ENCODE results near the gene FIBCD1. TPM values are rescaled to one million over a fixed set of nuclear protein-coding genes. Genes with fewer than 3 reads are reported as not detected.
A peak's percentile ranks its signal among the peaks of the same experiment; 100 is the strongest.

The FIBCD1 gene
- total RNA-seq, 1 experiment from 2014 or later = 7.1 TPM

- Histone ChIP-seq H2AK5ac (ENCODE audit: insufficient read length, low read length) (no peak overlapping the region), H3K27me3 (ENCODE audit: insufficient read depth, low read length) (peaks cover 13% of the 10 kb centered on the region; the same call in 1 of the 2 replicates), H2BK15ac (ENCODE audit: low read depth, low read length) (no peak overlapping the region), H3K9ac (ENCODE audit: extremely low read depth, insufficient read length, low read length) (no peak overlapping the region), H3K23ac (ENCODE audit: insufficient read length, low read depth, low read length) (no peak overlapping the region), H3K14ac (ENCODE audit: insufficient read depth, low read length) (no peak overlapping the region), H3K79me2 (ENCODE audit: insufficient read depth, low read length) (no peaks in the 10 kb centered on the region), H3T11ph (ENCODE audit: low read length) (no peak overlapping the region), H3K4me2 (ENCODE audit: insufficient read depth, insufficient read length, low read length) (peak overlapping the region; percentile 44), H3K56ac (ENCODE audit: insufficient read length, low read depth, low read length) (no peak overlapping the region), H3K27ac (ENCODE audit: insufficient read length, low read depth, low read length) (no peak overlapping the region), H2BK20ac (ENCODE audit: low read depth, low read length, poor library complexity, severe bottlenecking) (no peak overlapping the region), H4K20me1 (ENCODE audit: control insufficient read depth, insufficient read depth, insufficient read length) (no peaks in the 10 kb centered on the region), H3K9me3 (ENCODE audit: control insufficient read depth, low read depth, low read length) (no peaks in the 10 kb centered on the region), H3K23me2 (ENCODE audit: insufficient read length, low read depth, low read length, poor library complexity, severe bottlenecking) (peaks cover 14% of the 10 kb centered on the region), H3K18ac (ENCODE audit: insufficient read length, low read depth, low read length) (no peak overlapping the region), H2BK5ac (ENCODE audit: insufficient read length, low read length) (no peak overlapping the region), H3K4ac (ENCODE audit: low read depth, low read length) (no peak overlapping the region), H2BK120ac (ENCODE audit: low read depth, low read length, poor library complexity, severe bottlenecking) (no peak overlapping the region), H4K5ac (ENCODE audit: insufficient read length, low read depth, low read length) (no peak overlapping the region), H4K8ac (replicated peaks; ENCODE audit: insufficient read length, low read depth, low read length) (no peak overlapping the region), H2BK12ac (ENCODE audit: insufficient read length, low read depth, low read length) (no peak overlapping the region), H3K79me1 (ENCODE audit: insufficient read depth, low read depth, low read length, poor library complexity, severe bottlenecking) (no peaks in the 10 kb centered on the region), H3K4me1 (ENCODE audit: insufficient read depth, low read length) (peaks cover 2% of the 10 kb centered on the region; the same call in 1 of the 2 replicates), H4K91ac (ENCODE audit: insufficient read length, low read depth, low read length) (no peak overlapping the region), H2AFZ (ENCODE audit: low read length) (no peak overlapping the region)
- Mint-ChIP-seq H3K4me3 (peak overlapping the region; percentile 56 to 78), H3K9me3 (no peaks in the 10 kb centered on the region; a peak in 1 of 5 replicates), H3K36me3 (ENCODE audit: insufficient read depth in 1 of 3, low read depth in 3 of 3) (0 out of 7 replicates have a peak, but pooled peaks cover 0 to 1% (median 0%) of the 10 kb centered on the region in 3 experiments), H3K4me1 (peaks cover 35 to 47% of the 10 kb centered on the region in 2 experiments), H3K27ac (no peak overlapping the region), H3K27me3 (ENCODE audit: low read depth) (peaks cover 64% of the 10 kb centered on the region)
- WGBS (ENCODE audit: extremely low coverage, insufficient read length, low lambda C conversion rate) = no CpG with 5 or more reads among the region's 75 CpGs
- peak; percentile 40 for TF ChIP-seq CTCF (conservative IDR thresholded peaks at IDR 0.05)
- DNase-seq = peak; percentile 47
These were observed 469 bp upstream of the FIBCD1 start for GRCh38 chr9:130939405-130940026.

Measured in H9 (cell line).